CD4-positive, alpha-beta T cell (primary cell): Measurements from ENCODE around the gene NRIP1. TPM values are rescaled to one million over a fixed set of nuclear protein-coding genes. Genes with fewer than 3 reads are reported as not detected.

Experiments used
- ATAC-seq: fragments of 200-7000 bp; cut with Tn5 transposase; one replicate; pipeline ENCODE4 v1.10.0; 2022; ENCODE audit warnings: mild to moderate bottlenecking; ENCODE audit not compliant: poor library complexity
- CTCF ChIA-PET: fragments of 350-600 bp; sonication (Branson Sonifier 250); formaldehyde crosslinking; loops from one replicate; lab custom pipeline; 2021; ENCODE audit warnings: antibody characterized with exemption, inconsistent platforms; lab: Charles Lee
- POLR2A ChIA-PET: fragments of 350-600 bp; sonication (Branson Sonifier 250); formaldehyde crosslinking; loops from one replicate; lab custom pipeline; 2021; ENCODE audit warnings: antibody characterized with exemption, inconsistent platforms; lab: Charles Lee
- DNase-seq, 14 experiments: peaks; one replicate each; pipeline ENCODE4 v3.0.0-alpha.2; 2013 to 2020; ENCODE audit warnings: mixed read lengths in 2 of 14
- H3K27ac ChIP-seq, 2 donors: one replicate each; pipeline versions ENCODE4 v1.5.1 to v1.7.0; 2013; ENCODE audit warnings: low read length in 2 of 2, low read depth in 1 of 2, mild to moderate bottlenecking in 1 of 2
- H3K27me3 ChIP-seq, 2 experiments: 1 replicate in 1 of 2; 2 replicates in 1 of 2; pipeline versions ENCODE4 v1.6.1 to v1.7.0; 2013; ENCODE audit warnings: low read length in 2 of 2, control low read depth in 1 of 2, mild to moderate bottlenecking in 1 of 2, moderate library complexity in 1 of 2; ENCODE audit not compliant: insufficient read depth in 2 of 2, control insufficient read depth in 1 of 2
- H3K36me3 ChIP-seq: one replicate; pipeline ENCODE4 v1.6.1; 2013; ENCODE audit warnings: low read length, control low read depth; ENCODE audit not compliant: insufficient read depth
- H3K4me1 ChIP-seq: one replicate; pipeline ENCODE4 v1.6.1; 2013; ENCODE audit warnings: low read length, control low read depth; ENCODE audit not compliant: insufficient read depth
- H3K4me3 ChIP-seq: one replicate; pipeline ENCODE4 v1.5.1; 2013; ENCODE audit warnings: mild to moderate bottlenecking, low read length, moderate library complexity
- H3K9me3 ChIP-seq, 2 experiments: 1 replicate in 1 of 2; 2 replicates in 1 of 2; pipeline versions ENCODE4 v1.6.1 to v1.7.0; 2013; ENCODE audit warnings: low read length in 2 of 2, mild to moderate bottlenecking in 2 of 2, control low read depth in 1 of 2, moderate library complexity in 1 of 2; ENCODE audit not compliant: control insufficient read depth in 1 of 2, insufficient read depth in 1 of 2
- H3K27ac Mint-ChIP-seq: one replicate; pipeline ENCODE4 v1.8.0; 2020; ENCODE audit warnings: mixed read lengths
- H3K27me3 Mint-ChIP-seq: one replicate; pipeline ENCODE4 v1.8.0; 2021; ENCODE audit warnings: mixed read lengths
- H3K36me3 Mint-ChIP-seq: one replicate; pipeline ENCODE4 v1.8.0; 2021; ENCODE audit warnings: low read depth, mixed read lengths
- H3K4me1 Mint-ChIP-seq: one replicate; pipeline ENCODE4 v1.8.0; 2021; ENCODE audit warnings: low read depth, mixed read lengths
- H3K4me3 Mint-ChIP-seq: one replicate; pipeline ENCODE4 v1.8.0; 2020; ENCODE audit warnings: mild to moderate bottlenecking, mixed read lengths
- H3K9me3 Mint-ChIP-seq: one replicate; pipeline ENCODE4 v1.8.0; 2020; ENCODE audit warnings: mixed read lengths
- CTCF ChIP-seq: fragments of 200-600 bp; IDR thresholded peaks from one replicate; pipeline ENCODE4 v1.8.0; 2022; ENCODE audit warnings: antibody characterized with exemption, mild to moderate bottlenecking
- intact Hi-C, 2 experiments: fragments of 100-400 bp; cut with DNase I in 1 of 2; cut with micrococcal nuclease in 1 of 2; formaldehyde crosslinking; loops; one replicate each; pipeline versions ENCODE4 v1.15.1 to v1.9.0; 2023 to 2025; cut with DNase I, micrococcal nuclease
- total RNA-seq, 174 experiments: library from RNA in 2 of 174; stranded (reverse) in 2 of 174; gene quantifications; one replicate each; pipeline ENCODE4 v1.2.3 and lab custom pipeline; 2021 to 2026

The NRIP1 gene
- total RNA-seq, 2 experiments from 2014 or later, result 41.6 to 50.1 TPM

GRCh38 chr21:14952916-14953315 lies 111.9 kb downstream of the NRIP1 start:
- POLR2A ChIA-PET, result no interaction called here
- Histone ChIP-seq H3K36me3 (no peaks in the 10 kb centered on the region), H3K4me1 (no peaks in the 10 kb centered on the region), H3K27ac (no peak overlapping the region), H3K27me3 (no peaks in the 10 kb centered on the region), H3K4me3 (no peak overlapping the region), H3K9me3 (peaks cover 3 to 6% of the 10 kb centered on the region in 2 experiments)
- Mint-ChIP-seq H3K27me3 (no peaks in the 10 kb centered on the region), H3K36me3 (no peaks in the 10 kb centered on the region), H3K4me1 (no peaks in the 10 kb centered on the region), H3K4me3 (no peak overlapping the region), H3K27ac (no peak overlapping the region), H3K9me3 (peaks cover 2% of the 10 kb centered on the region)
- no peak for ATAC-seq
- CTCF ChIA-PET, result no interaction called here
- TF ChIP-seq CTCF, result no peak
- no peak for DNase-seq
- intact Hi-C loops, result no loop called here

- Mint-ChIP-seq H3K36me3 (no peaks in the 10 kb centered on the region), H3K4me1 (no peaks in the 10 kb centered on the region), H3K27me3 (no peaks in the 10 kb centered on the region), H3K27ac (no peak overlapping the region), H3K9me3 (peaks cover 2% of the 10 kb centered on the region), H3K4me3 (no peak overlapping the region)
- intact Hi-C loops, result no loop called here
- ChIA-PET POLR2A (no interaction called here), CTCF (no interaction called here)
- H3K27ac ChIP-seq, result no peak overlapping the region
- no peaks in the 10 kb centered on the region for H3K36me3 ChIP-seq
- ATAC-seq (no peak), DNase-seq (no peak)
- no peak for TF ChIP-seq CTCF
- no peaks in the 10 kb centered on the region for H3K27me3 ChIP-seq
- H3K4me3 ChIP-seq, result no peak overlapping the region
- H3K9me3 ChIP-seq, result peaks cover 3 to 6% of the 10 kb centered on the region in 2 experiments
- no peaks in the 10 kb centered on the region for H3K4me1 ChIP-seq
Measured at GRCh38 chr21:14949603-14950002, 115.2 kb downstream of the NRIP1 start.

GRCh38 chr21:14947613-14948160 lies 117.1 kb downstream of the NRIP1 start:
- no peaks in the 10 kb centered on the region for H3K36me3 ChIP-seq
- H3K4me1 ChIP-seq, result no peaks in the 10 kb centered on the region
- Mint-ChIP-seq H3K27ac (no peak overlapping the region), H3K9me3 (peaks cover 2% of the 10 kb centered on the region), H3K4me3 (no peak overlapping the region), H3K4me1 (no peaks in the 10 kb centered on the region), H3K27me3 (no peaks in the 10 kb centered on the region), H3K36me3 (no peaks in the 10 kb centered on the region)
- H3K9me3 ChIP-seq, result peaks cover 3 to 6% of the 10 kb centered on the region in 2 experiments
- ChIA-PET CTCF (no interaction called here), POLR2A (no interaction called here)
- intact Hi-C loops, result no loop called here
- H3K27ac ChIP-seq, result no peak overlapping the region
- DNase-seq, result no peak
- H3K27me3 ChIP-seq, result no peaks in the 10 kb centered on the region
- H3K4me3 ChIP-seq, result no peak overlapping the region
- no peak for ATAC-seq
- TF ChIP-seq CTCF, result no peak
